ENCODE measurements around the gene LARP4B.
"Not testable (repeated sequence)": the region's sequence is repeated elsewhere in the genome, so short reads cannot be mapped to it uniquely, and the experiment has no call there.

The LARP4B gene

GRCh38 chr10:771647-772046 is 159.9 kb downstream of the LARP4B start:
- no peak for DNase-seq
- intact Hi-C loops (cut with DNase I) = no loop called here

DNA sequence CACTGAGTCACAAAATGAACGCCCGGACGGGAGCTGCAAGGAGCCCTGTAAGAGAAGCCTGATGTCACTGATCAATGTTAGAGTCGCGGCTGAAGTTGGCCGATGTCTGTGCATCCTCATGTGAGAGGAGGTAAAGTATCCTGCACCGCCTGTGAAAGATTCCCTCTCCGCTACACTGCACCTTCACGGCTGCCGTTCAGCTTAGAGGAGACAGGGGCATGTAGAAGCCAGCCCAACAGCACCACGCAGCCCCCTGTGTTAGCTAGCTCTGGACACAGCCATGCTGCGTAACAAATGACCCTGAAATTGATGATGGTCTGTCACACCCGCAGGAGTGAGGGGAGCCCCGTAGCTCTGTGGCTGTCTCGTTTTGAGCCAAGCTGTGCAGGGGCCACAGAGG is 160.5 kb downstream of the LARP4B start:
- intact Hi-C loops (cut with DNase I) = no loop called here
- no peak for DNase-seq

GRCh38 chr10:770048-770712 is 161.3 kb downstream of the LARP4B start:
- intact Hi-C loops (cut with DNase I); DNase-seq: not testable (repeated sequence)

- intact Hi-C loops (cut with DNase I) = no loop called here
- no peak for DNase-seq
Observed at GRCh38 chr10:767794-768193, 163.7 kb downstream of the LARP4B start.

GRCh38 chr10:767211-767610 is 164.3 kb downstream of the LARP4B start:
- DNase-seq = no peak
- intact Hi-C loops (cut with DNase I) = no loop called here

DNA sequence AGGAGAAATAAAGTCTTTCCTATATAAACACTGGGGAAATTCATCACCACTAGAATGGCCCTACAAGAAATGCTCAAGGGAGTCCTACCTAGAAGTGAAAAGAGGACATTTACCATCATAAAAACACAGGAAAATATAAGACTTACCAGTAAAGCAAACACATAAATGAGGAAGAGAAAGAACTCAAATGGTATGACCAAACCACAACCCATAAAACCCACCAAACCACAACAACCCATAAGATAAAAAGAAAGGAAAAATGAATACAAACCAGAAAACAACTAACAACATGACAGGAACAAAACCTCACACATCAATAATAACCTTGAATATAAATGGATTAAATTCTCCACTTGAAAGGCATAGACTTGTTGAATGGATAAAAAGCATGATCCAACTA is 170.1 kb downstream of the LARP4B start:
- intact Hi-C loops (cut with DNase I) = no loop called here
- no peak for DNase-seq

- intact Hi-C loops (cut with DNase I) = no loop called here
- DNase-seq = no peak
Observed at GRCh38 chr10:760622-761021, 170.9 kb downstream of the LARP4B start.

GRCh38 chr10:759898-760477 is 171.5 kb downstream of the LARP4B start:
- DNase-seq = no peak
- intact Hi-C loops (cut with DNase I) = no loop called here
